OCI-LY3 (cell line): Measurements from ENCODE around the gene VAV2.
A peak's percentile ranks its signal among the peaks of the same experiment; 100 is the strongest.

Experiments used
- H2AFZ ChIP-seq: fragments of 200-600, 300-600 bp; shearing (Covaris generic); 2 replicates; pipeline ENCODE4 v1.6.0; 2014; ENCODE audit warnings: antibody characterized with exemption, low read depth, low read length
- H3K27ac ChIP-seq: fragments of 200-600, 300-600 bp; sonication (generic); 2 replicates; pipeline ENCODE4 v1.5.1; 2014; ENCODE audit warnings: mild to moderate bottlenecking, low read length, moderate library complexity, mixed read lengths
- H3K27me3 ChIP-seq: fragments of 200-600, 300-600 bp; sonication (generic); 2 replicates; pipeline ENCODE4 v1.6.1; 2014; ENCODE audit warnings: low read depth, low read length, mixed read lengths
- H3K36me3 ChIP-seq: fragments of 200-600, 300-600 bp; sonication (generic); replicated peaks from 2 replicates; pipeline ENCODE3; 2014; ENCODE audit warnings: low read depth, low read length, mixed read lengths
- H3K4me1 ChIP-seq: fragments of 300-600, 200-600 bp; sonication (generic); 2 replicates; pipeline ENCODE4 v1.6.1; 2014; ENCODE audit warnings: low read length, mixed read lengths
- H3K4me2 ChIP-seq: fragments of 200-600, 300-600 bp; sonication (generic); 2 replicates; pipeline ENCODE4 v1.6.1; 2014; ENCODE audit warnings: low read length, mixed read lengths
- H3K4me3 ChIP-seq: fragments of 300-600, 200-600 bp; sonication (generic); 2 replicates; pipeline ENCODE4 v1.5.1; 2014; ENCODE audit warnings: antibody characterized with exemption, mild to moderate bottlenecking, low read length, moderate library complexity
- H3K79me2 ChIP-seq: fragments of 300-600, 200-600 bp; shearing (Covaris generic); 2 replicates; pipeline ENCODE4 v1.6.1; 2014; ENCODE audit warnings: mild to moderate bottlenecking, low read length, mixed read lengths
- H3K9ac ChIP-seq: fragments of 300-600, 200-600 bp; shearing (Covaris generic); 2 replicates; pipeline ENCODE4 v1.6.0; 2014; ENCODE audit warnings: mild to moderate bottlenecking, low read length, moderate library complexity
- H3K9me3 ChIP-seq: fragments of 200-600, 300-600 bp; shearing (Covaris generic); 2 replicates; pipeline ENCODE4 v1.6.1; 2014; ENCODE audit warnings: low read length, mixed read lengths; ENCODE audit not compliant: insufficient read depth
- H4K20me1 ChIP-seq: fragments of 200-600, 300-600 bp; sonication (generic); 2 replicates; pipeline ENCODE4 v1.6.1; 2016; ENCODE audit warnings: low read length, mixed read lengths; ENCODE audit not compliant: insufficient read depth
- CTCF ChIP-seq: fragments of 200-600, 300-600 bp; sonication (generic); IDR thresholded peaks from 2 replicates; pipeline ENCODE4 v1.5.1; 2014; ENCODE audit warnings: antibody characterized with exemption, low read length, low read depth
- EZH2phosphoT487 ChIP-seq: fragments of 200-600 bp; shearing (Covaris generic); IDR thresholded peaks from 2 replicates; pipeline ENCODE4 v1.6.1; 2018; ENCODE audit warnings: antibody characterized with exemption, mixed run types, low read depth

VAV2 gene

GRCh38 chr9:133971981-133972941, 19.9 kb downstream of the VAV2 start:
- no peak for TF ChIP-seq CTCF
- no peak for TF ChIP-seq EZH2phosphoT487
- no peaks in the 10 kb centered on the region for H3K27me3 ChIP-seq
- peaks cover 48% of the 10 kb centered on the region for H3K4me1 ChIP-seq
- no peak overlapping the region for H3K9ac ChIP-seq
- no peak overlapping the region for H3K4me3 ChIP-seq
- peaks cover 85% of the 10 kb centered on the region for H4K20me1 ChIP-seq
- no peak overlapping the region for H3K27ac ChIP-seq
- H3K9me3 ChIP-seq: no peaks in the 10 kb centered on the region
- H3K79me2 ChIP-seq: peaks cover 100% of the 10 kb centered on the region
- peaks cover 2% of the 10 kb centered on the region for H3K36me3 ChIP-seq
- 0 out of 2 replicates have a peak overlapping the region, but pooled peaks have one; percentile 6 for H3K4me2 ChIP-seq
- H2AFZ ChIP-seq: no peak overlapping the region

DNA sequence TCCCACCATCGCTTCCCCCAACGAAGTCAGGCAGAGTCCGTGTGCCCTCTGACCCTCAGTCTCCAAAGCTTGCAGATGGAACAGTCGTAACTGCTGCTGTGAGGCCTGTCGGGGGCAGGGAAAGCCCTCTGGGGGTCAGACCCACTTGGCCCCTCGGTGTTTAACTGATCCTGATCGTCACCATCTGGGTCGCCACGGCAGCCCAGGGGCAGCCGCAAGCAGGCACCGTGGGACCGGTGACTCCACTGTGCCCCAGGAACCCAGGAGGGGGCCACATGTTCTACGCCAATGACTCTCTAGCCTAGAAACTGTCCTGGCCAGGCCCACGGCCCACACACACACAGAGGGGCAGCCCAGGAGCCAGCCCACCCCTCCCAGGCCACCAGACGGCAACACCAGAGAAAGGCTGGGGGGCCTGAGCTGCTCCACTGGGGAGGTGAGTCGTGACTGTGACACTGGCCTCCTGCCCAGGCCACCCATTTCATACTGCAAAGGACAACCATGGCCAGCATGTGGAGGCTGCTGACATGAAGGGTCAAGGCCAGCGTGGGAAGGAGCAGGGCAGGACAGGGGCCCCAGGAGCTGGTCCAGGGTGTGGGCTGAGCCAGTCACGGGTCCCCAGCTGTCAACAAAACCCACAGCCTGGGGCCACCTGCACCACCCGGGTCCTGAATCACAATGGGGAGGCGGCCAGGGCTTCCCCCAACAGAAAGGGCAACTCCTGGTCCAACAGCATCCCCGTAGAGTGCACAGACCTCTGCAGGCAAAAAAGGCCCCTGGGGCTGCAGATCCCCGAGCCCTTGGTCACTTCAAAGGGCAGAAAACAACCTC, 20.8 kb downstream of the VAV2 start:
- TF ChIP-seq CTCF (no peak), EZH2phosphoT487 (no peak)
- no peaks in the 10 kb centered on the region for H3K9me3 ChIP-seq
- H3K9ac ChIP-seq: no peak overlapping the region
- peak overlapping the region; percentile 12; the same call in 1 of the 2 replicates for H3K4me2 ChIP-seq
- peaks cover 76% of the 10 kb centered on the region for H4K20me1 ChIP-seq
- H3K27ac ChIP-seq: no peak overlapping the region
- no peaks in the 10 kb centered on the region for H3K27me3 ChIP-seq
- peaks cover 48% of the 10 kb centered on the region for H3K4me1 ChIP-seq
- peaks cover 100% of the 10 kb centered on the region for H3K79me2 ChIP-seq
- peaks cover 5% of the 10 kb centered on the region for H3K36me3 ChIP-seq
- no peak overlapping the region for H2AFZ ChIP-seq
- no peak overlapping the region for H3K4me3 ChIP-seq

- H3K27ac ChIP-seq: no peak overlapping the region
- no peaks in the 10 kb centered on the region for H3K27me3 ChIP-seq
- no peak for TF ChIP-seq CTCF
- no peak for TF ChIP-seq EZH2phosphoT487
- no peak overlapping the region for H2AFZ ChIP-seq
- H3K4me1 ChIP-seq: peaks cover 48% of the 10 kb centered on the region
- H3K4me2 ChIP-seq: peak overlapping the region; percentile 88
- peaks cover 77% of the 10 kb centered on the region for H4K20me1 ChIP-seq
- H3K9ac ChIP-seq: no peak overlapping the region
- no peaks in the 10 kb centered on the region for H3K9me3 ChIP-seq
- 0 out of 2 replicates have a peak overlapping the region, but pooled peaks have one; percentile 17 for H3K4me3 ChIP-seq
- H3K36me3 ChIP-seq: peaks cover 5% of the 10 kb centered on the region
- H3K79me2 ChIP-seq: peaks cover 100% of the 10 kb centered on the region
These were observed 21.5 kb downstream of the VAV2 start for GRCh38 chr9:133970581-133971058.
